Amygdala (tissue), 56 donors: Measurements from ENCODE around the gene SEPTIN1.
A peak's percentile ranks its signal among the peaks of the same experiment; 100 is the strongest.

Experiments used
- DNase-seq, 56 donors: peaks; one replicate each; lab custom pipeline; 2025; lab: John Stamatoyannopoulos, UW

Gene SEPTIN1

DNA sequence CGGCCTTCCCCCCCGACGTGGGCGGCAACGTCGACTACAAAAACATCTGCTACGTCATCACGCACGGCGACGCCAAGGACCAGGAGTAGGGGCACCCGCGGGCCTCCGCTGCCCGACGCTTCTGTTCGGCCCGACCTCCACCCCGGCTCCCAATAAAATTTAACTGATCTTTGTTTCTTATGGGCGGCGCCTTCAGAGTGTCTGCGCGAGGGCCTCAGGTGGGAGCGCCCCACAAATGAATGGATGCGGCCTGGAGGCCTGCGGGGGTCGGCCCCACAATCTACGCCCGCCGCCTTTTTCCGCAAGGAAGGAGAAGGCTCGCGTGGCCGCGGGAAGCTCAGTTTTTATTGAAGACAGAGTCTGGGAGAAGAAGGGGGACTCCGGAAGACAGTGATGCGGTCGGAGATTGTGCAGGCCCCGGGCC, 4.5 kb downstream of the SEPTIN1 start:
- DNase-seq: peak in 51 of 56 donors; percentile 59 to 95 (median 85)

DNA sequence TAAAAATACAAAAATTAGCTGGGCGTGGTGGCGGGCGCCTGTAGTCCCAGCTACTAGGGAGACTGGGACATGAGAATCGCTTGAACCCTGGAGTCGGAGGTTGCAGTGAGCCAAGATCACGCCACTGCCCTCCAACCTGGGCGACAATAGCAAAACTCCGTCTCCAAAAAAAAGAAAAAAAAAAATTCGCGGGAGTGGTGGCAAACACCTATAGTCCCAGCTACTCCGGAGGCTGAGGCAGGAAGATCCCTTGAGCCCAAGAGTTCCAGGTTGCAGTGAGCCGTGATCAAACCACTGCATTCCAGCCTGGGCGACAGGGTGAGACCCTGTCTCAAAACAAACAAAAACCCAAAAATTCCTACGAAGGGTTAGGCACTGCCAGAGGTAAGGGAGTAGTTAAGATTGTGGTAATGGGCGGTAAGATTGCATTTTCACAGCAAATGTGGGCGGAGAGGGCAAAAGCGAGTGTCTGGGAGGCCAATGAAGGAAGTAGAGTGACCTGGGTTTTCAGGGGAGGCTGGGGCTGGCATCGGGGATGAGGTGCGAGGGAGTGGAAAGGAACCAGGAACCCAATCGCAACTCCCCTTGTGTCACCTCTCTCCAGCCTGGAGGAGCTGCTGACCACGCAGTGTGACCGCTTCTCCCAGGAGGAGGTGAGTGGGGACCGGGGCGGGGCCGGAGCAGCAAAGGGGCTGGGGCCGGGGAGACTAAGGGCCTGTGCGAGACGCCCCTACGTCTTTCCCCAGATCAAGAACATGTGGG, 5.1 kb downstream of the SEPTIN1 start:
- DNase-seq: peak in 4 of 56 donors; percentile 71 to 90 (median 77)

DNA sequence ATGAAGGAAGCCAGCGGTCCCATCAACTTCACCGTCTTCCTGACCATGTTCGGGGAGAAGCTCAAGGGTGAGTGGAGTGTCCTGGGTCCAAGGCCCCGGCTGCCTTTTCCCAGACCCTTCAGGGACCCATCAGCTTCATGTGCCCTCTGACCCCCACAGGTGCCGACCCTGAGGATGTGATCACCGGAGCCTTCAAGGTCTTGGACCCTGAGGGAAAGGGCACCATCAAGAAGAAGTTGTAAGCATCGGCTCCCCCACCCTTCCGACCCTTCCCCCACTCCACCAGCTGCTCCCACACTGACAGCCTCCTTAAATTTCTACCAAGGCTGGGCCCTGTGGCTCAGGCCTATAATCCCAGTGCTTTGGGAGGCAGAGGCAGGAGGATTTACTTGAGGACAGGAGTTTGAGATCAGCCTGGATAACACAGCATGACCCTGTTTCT, 5.9 kb downstream of the SEPTIN1 start:
- DNase-seq: no peak

DNA sequence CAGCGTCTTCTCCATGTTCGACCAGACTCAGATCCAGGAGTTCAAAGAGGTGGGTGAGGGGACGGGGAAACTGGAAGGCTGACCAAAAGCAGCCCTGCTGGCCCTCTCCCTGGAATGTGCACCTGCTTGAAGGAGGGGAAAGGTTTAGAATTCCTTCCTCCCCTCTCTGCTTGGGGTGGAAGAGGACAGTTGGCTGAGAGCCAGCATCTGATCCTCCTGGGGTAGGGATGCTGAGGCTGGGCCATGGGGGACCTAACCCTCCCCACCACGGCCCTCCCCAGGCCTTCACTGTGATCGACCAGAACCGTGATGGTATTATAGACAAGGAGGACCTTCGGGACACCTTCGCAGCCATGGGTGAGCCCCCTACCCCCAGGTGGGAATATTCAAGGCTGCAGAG, 6.5 kb downstream of the SEPTIN1 start:
- DNase-seq: no peak

DNA sequence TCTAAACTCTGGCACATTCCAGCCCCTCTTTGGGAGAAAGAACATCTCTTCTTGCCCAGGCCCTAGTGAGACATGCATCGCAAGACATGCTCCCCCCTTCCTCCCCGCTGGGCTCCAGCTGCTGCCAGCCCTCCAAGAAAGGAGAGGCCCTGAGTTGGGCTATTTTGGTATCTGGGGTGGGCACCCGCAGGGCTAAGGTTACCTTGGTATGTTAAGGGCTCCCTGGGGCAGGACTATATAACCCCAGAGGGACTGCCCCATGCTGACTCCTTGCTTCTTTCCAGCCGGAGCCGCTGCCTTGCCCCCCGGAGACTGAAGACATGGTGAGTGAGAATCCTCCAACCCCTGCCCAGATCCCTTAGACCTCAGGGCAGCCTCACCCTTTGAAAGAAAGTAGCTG, 7.8 kb downstream of the SEPTIN1 start, which contains the start of gene MYL11:
MYL11 (plus strand) TSS at position 265 of the 400 bp plus-strand sequence; CDS start at position 321, 56 bp downstream.
- DNase-seq: no peak

DNA sequence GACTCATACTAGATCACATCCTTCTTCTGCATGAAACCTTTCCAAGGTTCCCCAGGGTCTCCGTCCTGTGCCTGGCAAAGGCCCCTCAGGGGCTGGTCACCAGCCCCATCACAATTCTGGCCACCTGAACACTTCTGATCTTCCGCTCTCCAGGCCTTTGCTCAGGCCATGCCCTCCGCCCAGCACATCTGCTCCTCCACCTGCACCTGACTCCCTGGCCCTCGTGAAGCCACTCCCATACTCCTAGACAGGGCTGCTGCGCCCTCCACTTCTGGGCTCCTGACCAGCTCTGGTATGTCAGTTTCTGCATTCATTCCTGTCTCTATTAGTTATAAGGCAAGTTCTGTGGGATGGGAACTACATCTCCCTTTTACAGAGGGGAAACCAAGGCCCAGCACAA, 9.6 kb downstream of the SEPTIN1 start:
- DNase-seq: no peak

DNA sequence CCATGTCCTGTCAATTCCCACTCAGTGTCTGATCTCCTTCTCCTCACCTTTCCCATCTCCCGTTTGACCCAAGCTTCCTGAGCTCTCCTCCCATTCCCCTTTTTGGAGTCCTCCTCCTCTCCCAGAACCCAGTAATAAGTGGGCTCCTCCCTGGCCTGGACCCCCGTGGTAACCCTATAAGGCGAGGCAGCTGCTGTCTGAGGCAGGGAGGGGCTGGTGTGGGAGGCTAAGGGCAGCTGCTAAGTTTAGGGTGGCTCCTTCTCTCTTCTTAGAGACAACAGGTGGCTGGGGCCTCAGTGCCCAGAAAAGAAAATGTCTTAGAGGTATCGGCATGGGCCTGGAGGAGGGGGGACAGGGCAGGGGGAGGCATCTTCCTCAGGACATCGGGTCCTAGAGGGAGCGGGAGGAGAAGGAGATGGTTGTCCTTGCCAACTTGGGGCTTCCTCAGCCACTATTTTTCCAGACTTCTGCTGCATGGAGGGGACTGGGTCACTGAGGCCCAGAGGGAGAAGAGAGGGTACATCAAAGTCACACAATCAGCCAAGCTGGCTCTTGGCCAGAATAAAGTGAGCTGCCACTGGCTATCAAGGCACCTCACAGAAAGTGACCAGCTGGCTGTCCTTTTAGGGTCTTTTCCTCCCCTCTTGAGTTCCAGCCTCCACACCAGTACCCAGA, 10.2 kb downstream of the SEPTIN1 start:
- peak in 1 of 56 donors; percentile 41 for DNase-seq

DNA sequence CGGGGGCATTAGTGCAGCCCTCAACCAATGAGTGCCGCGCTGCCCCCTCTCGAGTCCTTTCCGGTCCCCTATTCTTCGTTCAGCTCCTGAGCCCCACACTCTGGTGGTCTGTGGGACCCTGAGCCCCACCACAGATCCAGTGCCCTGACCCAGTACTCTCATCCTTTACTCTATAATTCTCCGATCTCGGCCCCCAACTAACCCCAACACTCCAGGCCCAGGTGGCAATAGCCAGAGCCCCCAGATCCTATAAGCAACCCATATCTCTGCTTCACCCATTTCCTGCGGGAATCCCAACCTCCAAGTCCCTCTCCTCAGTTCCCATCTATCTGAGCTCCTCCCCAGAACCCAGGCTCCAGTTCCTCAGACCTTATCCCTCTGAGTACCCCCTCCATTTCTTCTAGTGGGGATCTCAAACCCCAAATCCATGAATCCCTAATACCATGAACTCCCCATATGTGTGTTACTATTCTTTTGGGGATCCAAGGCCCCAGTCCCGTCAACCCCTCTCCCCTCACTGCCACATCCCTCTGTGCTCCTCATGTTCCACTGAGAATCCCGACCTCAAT, 11.0 kb downstream of the SEPTIN1 start:
- no peak for DNase-seq

DNA sequence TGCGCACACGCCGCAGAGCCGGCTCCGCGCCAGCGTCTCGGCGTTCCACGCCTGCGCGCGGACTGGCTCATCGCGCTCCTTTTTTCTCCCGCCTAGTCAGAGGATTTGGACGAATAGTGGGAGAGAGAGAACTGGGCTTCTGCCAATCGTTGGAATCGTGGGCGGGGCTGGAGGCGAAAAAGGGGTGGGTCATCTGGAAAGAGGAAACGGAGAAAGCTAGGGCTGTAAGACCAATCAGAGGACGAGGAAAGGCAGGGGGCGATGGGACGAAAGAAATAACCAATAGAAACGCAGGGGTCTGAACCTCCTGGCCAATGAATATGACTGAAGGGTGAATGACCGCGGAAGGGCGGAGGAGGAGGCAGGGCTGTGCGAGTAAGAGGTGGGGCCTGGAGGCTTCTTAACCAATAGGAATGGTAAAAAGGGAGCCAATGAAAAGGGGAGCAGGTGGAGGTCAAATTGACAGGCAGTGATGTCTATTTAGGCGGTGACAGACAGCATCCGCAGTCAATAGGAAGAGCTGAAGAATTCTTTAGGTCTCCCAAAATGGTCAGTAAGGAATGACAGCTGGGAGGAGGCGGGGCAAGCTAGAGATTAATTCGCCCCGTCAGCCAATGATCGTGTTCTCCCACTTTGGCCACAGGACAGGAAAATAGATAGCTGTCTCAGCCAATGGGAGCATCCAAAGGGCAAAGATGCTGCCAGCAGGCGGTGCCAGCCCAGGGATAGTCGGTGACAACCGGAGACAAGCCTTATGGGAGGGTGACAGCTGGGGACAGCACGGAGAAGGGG, 11.7 kb downstream of the SEPTIN1 start, which contains the start of gene TBC1D10B:
TBC1D10B (minus strand) TSS at position 39 of the 792 bp plus-strand sequence. CDS start 311 bp downstream, outside the sequence.
- peak; percentile 89 to 100 (median 100) for DNase-seq

DNA sequence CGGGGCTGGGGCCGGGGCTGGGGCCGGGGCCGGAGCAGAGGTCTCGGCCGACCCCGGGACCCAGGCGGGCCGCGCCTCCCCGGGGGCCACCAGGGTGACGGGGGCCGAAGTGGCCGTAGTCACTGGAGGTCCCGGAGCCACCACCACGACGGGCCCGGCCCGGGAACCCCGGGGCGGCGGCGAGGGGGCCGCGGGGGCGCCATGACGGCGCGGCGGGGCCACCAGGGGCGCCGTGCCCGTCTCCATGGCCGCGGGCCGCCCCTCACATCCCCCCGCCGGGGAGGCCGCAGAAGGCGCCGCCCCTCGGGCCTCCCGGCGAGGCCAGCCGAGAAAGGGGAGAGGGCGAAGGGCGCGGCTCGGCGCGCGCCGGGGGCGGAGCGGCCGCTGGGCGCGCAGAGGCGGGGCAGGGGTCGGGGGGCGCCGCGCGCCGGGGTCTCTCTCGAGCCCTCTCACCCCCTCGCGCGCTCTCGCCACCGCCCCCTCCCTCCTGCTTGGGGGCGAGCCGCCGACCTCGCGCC, 12.4 kb downstream of the SEPTIN1 start:
- DNase-seq: no peak

DNA sequence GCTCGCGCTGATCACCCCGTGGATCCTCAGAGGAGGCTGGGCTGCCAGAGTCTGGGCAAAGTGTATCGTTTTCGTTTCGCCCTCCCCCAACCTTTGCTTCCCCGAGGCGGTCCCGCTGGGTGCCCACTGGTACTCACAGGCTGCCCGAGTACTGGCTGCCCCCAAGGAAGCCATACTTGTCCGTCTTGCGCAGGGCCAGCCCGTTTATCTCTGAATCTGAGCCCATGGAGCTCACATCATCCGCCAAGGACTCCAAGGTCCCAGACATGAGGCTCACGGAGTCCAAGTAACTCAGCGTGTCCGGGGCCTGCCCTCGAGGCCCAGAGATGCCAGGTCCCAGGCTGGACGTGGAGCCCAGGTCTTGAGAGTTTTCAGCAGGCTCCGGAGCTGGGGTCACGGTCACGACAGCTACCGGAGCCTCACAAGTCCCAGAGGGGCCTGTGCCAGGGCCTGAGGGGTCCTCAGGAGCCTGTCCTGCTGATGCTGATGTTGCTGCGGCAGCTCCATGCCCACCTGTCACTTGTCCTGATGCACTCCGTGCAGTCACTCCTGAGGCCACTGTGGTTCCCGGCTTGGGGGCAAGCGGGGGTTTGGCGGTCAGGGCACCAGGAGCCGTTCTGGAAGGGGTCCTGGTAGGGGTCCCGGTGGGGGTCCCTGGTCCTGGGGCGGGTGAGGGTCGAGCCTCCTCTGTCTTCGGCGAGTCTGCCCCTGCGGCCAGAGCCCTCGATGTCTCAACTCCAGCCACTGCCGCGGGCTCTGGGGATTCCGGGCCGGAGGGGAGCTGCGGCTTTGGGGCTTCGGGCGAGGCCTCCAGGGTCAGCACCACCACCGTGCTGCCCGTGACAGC, 13.0 kb downstream of the SEPTIN1 start:
- DNase-seq: no peak

DNA sequence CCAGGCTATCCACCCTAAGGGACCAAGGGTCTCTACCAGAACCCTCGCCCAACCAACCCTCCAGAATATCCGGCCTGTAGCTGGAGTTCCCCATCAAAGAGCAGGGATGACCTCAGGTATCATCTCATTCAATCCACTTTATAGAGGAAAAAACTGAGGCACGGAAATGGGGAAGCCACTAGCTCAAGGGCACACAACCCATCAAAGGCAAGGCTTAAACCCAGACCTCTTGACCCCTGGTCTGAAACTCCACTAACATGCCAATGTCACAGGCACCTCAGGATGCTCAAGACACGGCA, 13.6 kb downstream of the SEPTIN1 start:
- no peak for DNase-seq

DNA sequence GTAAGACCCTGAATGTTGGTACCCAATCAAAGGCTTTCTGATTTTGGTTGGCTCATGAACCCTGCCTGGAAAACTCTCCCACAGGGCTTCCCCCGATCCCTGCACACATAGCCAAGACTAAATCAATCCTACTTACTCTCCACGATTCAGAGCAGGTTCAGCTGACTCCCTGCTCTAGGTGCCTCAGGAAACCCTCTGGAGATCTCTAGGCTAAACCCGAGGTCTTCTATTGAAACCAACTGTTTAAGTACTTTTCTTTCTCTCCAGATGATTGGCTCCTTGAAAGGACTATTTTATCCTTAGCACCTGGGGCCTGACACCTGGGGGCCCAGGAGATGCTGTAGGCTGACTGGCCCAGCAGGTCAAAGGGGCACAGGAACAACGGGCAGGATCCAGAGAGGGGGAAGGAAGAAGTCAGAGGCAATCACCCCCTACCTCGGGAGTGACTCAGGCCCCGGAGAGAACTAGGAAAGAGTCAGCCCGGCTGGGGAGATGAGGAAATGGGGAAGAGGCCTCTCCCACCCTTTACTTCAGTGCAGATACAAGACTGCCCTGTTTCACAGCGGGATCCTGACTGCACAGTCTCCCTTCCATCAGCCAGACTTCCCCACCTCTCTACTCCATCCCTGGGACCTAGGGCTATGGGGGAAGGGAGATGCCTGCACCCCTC, 14.1 kb downstream of the SEPTIN1 start:
- no peak for DNase-seq

DNA sequence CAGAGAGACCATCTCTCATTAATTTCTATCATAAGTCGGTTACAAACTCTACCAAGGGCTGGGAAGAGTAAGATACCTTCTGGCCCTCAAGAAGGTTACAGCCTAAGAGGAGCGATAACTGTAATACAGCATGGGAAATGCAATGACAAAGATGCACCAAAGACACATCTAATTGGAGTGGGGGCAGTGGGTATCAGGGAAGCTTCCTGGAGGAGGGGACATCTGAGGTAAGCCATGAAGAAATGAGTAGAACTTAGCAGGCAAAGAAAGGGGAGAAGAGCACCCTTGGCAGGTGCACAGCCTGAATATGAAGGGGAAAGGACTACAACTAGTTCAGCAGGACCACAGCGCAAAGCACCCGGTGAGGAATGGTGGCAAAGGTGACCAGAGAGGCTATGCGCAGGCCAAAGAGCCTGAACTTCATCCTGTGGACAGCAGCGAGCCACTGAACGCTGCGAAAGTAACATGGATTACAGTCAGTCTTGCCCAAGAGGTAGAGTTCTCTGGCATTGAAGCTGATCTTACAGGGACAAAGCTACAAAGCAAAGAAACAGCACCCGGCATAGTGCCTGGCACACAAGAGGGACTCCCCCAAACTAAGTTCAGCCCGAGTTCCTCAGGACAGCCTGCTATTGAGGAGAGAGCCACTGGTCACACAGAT, 14.9 kb downstream of the SEPTIN1 start:
- no peak for DNase-seq

DNA sequence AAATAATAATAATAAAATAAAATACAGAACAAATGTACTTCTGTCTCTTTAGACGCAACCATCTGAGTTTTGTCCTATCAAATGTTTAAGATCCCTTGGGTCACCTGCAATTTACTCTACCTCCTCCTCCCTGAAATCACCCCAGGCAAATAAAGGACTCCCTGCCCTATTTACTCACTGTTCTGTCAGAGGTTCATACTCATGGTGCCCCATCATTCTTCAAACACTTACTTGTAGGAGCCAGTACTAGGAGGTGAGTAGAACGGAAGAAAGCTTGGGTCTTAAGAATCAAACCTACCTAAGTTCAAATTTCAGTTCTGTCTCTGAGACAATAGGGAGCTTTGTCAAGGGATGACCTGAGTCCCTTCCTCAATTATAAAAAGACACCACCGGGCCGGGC, 15.8 kb downstream of the SEPTIN1 start:
- DNase-seq: no peak

DNA sequence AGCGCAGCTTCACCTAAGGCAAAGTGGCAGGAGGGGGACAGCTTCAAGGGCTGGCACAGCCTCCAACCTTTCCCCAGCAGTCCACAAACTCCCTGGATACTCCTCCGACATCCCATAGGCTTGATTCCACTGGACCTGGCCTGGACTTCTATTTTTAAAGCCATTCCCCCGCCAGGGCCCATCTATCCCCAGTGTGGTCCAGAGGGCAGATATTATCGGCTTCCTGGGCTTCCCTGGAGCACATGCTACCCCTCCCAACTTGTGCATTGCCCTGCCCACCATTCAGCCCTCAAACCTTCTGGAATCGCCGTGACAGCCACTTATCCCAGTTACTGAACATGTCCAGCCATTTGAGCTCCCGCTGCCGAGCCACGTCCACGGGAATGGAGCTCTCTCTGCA, 17.2 kb downstream of the SEPTIN1 start:
- DNase-seq: no peak

DNA sequence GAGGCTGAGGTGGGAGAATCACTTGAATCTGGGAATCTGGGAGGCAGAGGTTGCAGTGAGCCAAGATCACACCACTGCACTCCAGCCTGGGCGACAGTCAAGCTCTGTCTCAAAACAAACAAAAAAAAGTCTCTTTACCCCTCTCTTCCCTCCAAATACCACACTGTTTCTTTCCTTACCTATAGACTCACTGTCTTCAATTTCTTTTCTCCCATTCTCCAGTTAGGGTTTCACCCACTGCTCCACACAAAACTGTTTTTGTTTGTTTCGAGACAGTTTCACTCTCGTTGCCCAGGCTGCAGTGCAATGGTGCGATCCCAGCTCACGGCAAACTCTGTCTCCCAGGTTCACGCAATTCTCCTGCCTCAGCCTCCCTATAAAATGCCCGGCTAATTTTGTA, 21.2 kb downstream of the SEPTIN1 start:
- no peak for DNase-seq

DNA sequence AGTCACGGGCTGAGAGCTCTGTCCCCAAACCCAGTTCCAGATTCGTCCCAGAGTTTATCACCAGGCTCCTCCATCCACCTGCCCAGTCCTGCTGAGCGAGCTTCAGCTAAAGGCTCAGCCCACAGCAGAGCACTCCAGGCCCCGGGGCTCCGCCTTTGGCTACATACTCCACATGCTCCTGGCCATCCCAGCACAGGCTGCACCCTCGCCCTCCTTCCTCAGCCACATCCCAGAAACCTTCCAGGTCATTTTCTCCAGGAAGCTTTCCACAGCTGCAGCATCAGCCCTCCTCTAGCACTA, 22.5 kb downstream of the SEPTIN1 start:
- DNase-seq: no peak
